Middle frontal gyrus (tissue), 1 donor: ENCODE measurements around the gene CD2BP2.
"Not testable (repeated sequence)": the region's sequence is repeated elsewhere in the genome, so short reads cannot be mapped to it uniquely, and the experiment has no call there.

ENCODE experiments used
- DNase-seq: peaks from one replicate; pipeline ENCODE4 v3.0.0-alpha.2; 2015; ENCODE audit warnings: low spot score; ENCODE audit errors: extremely low spot score

CD2BP2 gene

DNA sequence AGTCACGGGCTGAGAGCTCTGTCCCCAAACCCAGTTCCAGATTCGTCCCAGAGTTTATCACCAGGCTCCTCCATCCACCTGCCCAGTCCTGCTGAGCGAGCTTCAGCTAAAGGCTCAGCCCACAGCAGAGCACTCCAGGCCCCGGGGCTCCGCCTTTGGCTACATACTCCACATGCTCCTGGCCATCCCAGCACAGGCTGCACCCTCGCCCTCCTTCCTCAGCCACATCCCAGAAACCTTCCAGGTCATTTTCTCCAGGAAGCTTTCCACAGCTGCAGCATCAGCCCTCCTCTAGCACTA, 4.7 kb upstream of the CD2BP2 start:
- no peak for DNase-seq

DNA sequence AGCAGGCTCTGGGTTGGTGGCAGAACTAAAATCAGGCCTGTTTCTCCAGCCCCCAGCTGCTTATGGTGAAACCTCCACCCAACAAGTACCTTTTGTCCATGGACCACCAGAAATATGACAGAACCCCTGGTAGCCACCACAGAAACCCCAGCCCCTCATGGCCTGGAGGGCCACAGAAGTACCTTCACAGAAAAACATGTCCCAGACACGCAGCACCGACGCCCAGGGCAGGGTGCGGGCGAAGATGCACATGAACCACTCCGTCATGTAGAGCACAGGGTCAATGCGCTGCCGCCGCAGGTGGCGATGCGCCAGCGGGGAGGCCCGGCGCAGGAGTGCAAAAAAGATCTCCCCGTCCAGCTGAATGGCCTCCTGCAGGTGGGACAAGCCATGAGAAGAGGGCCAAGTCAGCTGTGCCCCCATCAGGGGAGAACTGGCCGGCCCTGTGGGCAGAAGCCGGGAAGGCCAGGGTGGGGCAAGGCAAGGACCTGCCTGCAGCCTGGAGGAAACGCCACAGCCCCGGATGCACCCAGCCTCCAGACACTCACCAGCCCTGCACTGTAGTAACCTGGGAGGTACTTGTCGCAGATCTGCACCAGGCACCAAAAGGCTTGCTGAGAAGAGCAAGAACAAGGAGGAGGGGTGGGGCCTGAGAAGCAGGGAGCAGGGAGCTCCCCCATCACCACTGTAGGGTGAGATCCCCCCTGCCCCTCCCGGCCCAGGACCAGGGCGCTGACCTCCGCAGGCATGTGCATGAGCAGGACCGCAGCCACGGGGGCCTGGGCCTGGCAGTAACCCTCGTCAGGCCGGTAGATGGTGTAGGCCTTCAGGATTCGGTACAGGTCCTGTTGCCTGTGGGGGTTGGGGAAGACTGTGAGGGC, 4.1 kb upstream of the CD2BP2 start:
- no peak for DNase-seq

GRCh38 chr16:30358577-30358936, 3.4 kb upstream of the CD2BP2 start:
- no peak for DNase-seq

DNA sequence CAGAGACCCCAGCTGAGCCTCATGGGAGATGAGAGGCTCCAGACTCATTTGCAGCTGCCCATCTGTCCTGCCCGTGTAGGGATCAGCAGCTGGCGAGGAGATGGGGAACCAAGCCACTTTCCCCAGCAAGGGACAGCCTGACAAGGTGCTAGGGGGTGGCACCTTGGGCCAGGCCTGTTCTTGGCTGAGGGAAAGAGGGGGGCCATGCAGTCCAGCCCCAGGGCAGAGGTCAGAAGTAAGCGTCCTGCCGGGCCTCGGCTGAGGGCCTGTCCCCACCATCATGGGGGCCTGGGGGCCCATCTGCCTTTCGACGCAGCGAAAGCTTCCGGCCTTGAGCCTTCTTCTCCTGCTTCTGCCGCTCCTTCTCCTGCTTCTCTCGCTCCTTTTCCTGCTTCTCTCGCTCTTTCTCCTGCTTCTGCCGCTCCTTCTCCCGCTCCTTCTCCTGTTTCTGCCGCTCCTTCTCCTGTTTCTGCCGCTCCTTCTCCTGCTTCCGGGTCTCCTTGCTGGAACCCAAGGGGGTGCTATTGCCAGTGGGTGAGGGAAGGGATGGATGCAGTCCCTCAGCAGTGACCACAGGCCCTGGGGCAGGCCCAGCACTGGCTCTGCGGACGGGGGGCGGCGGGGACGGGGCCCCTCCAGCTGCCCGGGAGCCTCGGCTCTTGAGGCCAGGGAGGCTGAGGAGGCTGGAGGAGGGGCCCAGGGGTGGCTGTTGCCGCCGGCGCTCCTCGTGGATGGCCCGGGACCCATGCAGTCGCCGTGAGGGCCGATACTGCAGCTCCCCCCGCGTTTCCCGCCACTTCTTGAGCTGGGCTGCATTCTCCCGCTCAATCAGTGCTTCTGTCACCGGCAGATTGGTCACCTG, 2.8 kb upstream of the CD2BP2 start:
- DNase-seq: no peak

GRCh38 chr16:30357085-30357714, 2.1 kb upstream of the CD2BP2 start:
- no peak for DNase-seq

DNA sequence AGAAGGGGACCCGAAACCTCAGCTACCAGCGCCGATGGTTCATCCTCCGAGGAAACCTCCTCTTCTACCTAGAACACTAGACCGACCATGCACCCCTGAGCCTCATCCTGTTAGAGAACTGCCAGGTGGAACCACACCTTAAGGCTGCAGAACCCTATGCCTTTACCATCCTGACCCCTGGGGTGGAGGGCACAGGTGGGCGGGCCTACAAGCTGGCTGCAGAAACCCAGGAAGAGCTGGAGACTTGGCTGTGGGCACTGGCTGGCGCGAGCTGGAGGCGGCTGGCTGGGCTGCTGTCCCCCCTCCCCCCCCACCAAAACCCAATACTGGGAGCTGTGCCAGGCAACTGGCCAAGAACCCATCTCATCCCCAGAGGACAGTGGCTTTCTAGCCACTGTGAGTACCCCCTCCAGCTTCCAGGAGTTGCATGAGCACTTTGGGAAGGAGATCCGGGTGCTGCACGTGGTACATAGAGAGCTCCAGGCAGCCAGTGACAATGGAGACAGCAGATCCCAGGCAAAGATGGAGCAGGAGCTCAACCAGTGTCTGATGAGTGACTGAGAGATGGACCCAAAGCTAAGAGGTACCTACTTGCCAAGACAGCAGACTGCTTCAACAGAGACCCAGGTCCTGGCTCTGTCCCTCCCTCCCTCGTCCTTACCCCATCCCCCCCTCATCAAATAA, 1.4 kb upstream of the CD2BP2 start:
- no peak for DNase-seq

- no peak for DNase-seq
These were observed 823 bp upstream of the CD2BP2 start for GRCh38 chr16:30355954-30356308.

DNA sequence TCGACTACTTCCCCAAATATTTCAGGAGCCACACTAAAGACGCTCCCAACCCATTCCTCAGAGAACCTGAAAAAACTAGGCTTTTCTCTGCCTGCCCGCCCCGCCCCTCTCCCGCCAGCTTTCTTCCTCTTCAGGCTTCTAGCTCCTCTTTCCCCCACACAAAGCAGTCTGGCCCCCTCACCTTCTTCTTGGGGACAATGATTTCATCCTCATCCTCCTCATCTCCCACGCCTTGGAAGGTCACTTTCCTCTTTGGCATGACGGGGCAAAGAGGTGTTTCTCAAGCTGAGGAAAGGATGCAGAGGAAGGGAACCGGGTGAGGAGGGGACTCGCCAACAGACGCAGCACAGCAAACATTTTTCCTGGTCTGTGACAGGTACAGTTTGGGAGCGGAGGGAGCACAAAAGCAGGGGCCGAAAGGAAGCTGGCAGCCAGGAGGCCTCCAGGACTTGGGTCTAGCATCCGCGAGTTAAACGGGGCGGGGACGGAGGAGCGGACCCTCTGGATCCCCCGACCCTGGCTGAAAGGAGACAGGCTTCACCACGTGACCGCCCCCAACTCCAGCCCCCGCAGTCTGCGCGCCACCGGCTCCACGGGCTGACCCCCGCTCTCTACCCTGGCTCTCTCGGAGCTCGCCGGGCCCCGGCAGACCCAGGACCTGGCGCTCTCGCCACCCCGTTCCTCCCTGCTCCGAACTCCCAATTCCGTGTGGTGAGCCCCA, 525 bp downstream of the CD2BP2 start:
- no peak for DNase-seq

GRCh38 chr16:30353438-30354129, 1.5 kb downstream of the CD2BP2 start:
- DNase-seq: no peak

DNA sequence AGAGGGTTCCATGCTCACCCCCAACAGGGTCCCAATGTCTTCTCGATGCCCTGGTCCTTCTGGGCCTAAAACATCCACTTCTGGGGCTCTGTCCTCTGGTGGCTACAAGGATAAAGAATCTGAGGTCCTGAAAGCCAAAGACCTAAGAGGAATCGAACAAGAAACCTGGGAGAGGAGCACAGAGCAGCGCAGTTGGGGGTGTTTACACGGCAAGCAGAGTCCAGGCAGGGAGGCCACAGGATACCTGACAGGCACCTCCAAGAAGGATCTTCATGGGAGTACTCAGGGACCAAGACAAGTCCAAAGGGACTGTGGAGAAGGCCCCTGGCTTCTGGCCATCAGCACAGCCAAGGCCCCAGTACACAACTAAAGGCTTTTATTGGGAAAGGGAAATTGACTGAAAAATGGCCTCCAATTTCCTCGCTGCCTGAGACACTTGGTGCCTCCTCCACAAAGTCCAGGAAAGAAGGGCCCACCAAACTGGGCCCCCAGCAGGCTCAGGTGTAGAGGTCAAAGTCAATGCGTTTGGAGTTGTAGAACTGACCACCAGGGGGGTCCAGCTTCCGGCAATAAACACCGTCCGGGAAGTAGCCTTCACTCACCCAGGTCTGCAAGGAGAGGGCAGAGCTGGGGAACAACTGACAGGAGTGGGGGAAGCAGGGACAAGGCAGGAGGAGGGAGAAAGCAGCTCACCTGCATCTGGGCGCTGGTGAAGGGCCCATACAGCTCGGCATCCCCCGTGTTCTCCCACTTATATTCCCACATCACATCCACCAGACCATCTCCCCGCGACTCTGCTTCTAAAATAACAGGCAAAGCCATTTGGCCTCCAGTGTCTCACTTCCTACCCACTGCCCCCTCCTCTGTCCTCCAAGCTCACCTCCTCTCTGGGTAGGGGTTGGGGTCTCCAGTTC, 2.4 kb downstream of the CD2BP2 start:
- no peak for DNase-seq

- peak; percentile 60 for DNase-seq
These were observed 3.3 kb downstream of the CD2BP2 start for GRCh38 chr16:30351586-30352419.

DNA sequence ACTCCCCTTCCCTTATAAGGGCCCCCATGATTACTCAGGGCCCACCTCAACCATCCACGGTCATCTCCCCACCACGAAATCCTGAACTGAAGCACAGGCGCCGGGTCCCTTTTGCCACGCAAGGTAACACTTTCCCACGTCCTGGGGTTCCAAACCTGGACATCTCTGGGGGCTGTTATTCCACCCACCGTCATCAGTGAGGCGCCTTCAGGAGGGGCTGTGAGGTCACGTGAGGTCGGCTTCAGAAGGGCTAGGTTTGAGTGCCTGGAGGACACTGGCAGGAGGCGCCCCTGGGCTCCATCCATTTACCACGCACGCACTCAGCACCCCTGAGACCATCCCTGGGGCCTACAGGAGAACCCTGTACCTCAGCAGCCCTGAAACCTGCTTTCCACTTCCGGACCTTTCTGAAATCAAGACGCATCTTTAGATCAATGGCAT, 4.1 kb downstream of the CD2BP2 start:
- no peak for DNase-seq

DNA sequence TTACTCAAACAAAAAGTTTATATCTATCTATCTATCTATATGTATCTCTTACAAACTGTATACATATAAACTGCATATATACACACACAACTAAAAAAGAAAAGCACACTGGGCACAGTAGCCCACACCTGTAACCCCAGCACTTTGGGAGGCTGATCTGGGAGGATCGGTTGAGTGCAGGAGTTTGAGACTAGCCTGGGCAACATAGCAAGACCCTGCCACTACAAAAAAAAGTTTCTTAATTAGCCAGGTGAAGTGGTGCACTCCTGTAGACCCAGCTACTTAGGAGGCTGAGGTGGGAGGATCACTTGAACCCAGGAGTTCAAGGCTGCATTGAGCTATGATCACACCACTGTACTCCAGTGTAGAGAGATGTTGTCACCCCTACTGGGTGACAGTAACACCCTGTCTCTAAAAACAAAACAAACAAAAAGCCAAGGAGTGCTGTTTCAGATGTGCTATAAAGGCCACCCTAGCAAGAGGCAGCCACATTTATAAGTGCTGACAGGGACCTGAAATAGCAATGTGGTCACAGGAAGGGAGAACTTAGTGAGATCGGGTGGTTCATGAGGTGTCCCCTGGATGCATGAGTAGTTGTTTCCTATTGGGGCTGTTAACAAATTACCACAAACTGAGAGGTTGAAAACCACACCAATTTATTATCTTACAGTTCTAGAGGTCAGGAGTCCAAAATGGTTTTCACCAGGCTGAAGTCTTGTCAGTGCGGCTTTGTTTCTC, 4.8 kb downstream of the CD2BP2 start:
- no peak for DNase-seq

DNA sequence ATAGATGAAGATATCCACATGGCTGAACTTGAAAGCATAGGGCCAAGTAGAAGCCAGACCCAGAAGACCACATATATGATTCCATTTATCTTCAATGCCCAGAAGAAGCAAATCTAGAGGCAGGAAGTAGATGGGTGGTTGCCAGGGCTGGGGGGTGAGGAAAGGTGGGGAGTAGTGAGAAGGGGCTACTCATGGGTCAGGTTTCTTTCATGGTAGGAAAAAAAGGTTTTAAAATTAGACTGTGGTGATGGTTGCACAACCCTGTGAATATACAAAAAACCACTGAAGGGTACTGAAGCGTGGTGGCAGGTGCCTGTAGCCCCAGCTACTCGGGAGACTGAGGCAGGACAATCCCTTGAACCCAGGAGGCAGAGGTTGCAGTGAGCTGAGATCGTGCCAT, 5.4 kb downstream of the CD2BP2 start:
- no peak for DNase-seq

GRCh38 chr16:30348929-30349328, 6.2 kb downstream of the CD2BP2 start:
- no peak for DNase-seq

DNA sequence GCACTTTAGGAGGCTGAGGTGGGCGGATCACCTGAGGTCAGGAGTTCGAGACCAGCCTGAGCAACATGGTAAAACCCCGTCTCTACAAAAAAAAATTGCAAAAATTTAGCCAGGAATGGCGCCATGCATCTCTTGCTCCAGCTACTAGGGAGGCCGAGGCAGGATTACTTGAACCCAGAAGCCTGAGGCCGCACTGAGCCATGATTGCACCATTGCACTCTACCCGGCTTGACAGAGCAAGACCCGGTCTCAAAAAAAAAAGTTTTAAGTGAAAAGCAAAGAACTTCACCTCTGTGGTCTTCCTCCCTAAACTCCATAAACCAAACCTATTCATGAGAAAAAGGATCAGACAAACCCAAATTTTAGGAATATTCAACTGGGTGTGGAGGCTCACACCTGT, 7.0 kb downstream of the CD2BP2 start:
- no peak for DNase-seq

GRCh38 chr16:30346286-30346685, 8.8 kb downstream of the CD2BP2 start:
- DNase-seq: no peak

DNA sequence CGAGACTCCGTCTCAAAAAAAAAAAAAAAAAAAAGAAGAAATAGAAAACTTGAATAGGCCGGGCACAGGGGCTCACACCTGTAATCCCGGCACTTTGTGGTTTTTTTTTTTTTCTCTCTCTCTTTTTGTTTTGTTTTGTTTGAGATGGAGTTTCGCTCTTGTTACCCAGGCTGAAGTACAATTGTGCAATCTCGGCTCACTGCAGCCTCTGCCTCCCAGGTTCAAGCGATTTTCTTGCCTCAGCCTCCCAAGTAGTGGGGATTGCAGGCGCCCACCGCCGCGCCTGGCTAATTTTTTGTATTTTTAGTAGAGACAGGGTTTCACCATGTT, 11.7 kb downstream of the CD2BP2 start:
- not testable (repeated sequence) for DNase-seq
